ENCODE results near the gene MORC2. TPM values are rescaled to one million over a fixed set of nuclear protein-coding genes. Genes with fewer than 3 reads are reported as not detected.

Gene MORC2
- total and polyA plus RNA-seq, 2 of the 13 experiments (the other 11 are each of a cell fraction or from before 2014, with no cell fraction given): 11.9 to 18.3 TPM

DNA sequence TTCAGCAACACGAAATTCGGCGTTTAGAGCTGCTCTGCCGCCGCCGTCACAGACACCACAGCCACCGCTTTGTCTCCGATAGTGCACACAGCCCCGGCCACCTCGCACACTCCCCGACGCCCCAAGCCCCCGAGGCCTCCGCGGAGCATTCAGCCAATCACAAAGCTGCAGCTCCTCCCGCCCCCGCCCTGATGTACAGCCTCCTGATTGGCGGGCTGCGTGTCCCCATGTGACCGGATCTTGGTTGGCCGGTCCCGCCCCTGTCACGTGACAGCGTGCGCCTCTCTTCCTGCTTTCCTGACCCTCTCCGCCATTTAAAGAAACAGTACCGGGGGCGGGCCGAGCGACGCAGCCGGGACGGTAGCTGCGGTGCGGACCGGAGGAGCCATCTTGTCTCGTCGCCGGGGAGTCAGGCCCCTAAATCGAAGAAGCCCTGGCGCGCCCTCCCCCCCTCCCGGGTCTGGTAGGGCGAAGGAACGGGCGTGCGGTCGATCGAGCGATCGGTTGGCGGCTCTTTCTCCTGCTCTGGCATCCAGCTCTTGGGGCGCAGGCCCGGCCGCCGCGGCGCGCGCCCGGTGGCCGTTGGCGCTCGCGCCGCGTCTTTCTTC, 454 bp upstream of the MORC2 start, which contains the start of gene TUG1:
TUG1 (plus strand) TSS at position 342 of the 608 bp plus-strand sequence.
- CTCF ChIA-PET (ENCODE audit: low intra/inter-chr PET ratio, low total read pairs): no interaction called here
- intact Hi-C loops (cut with micrococcal nuclease; ENCODE audit: unreplicated experiment): loop anchor here (5.0 kb wide), 2 partner anchors 88 to 113 kb away; partner anchors contain the start of gene SMTN
- Histone ChIP-seq H3K4me2 (ENCODE audit: low read depth, low read length) (peak within 1 kb of the TSS; percentile 96), H3K4me1 (ENCODE audit: insufficient read depth, low read length) (peaks cover 69% of the 10 kb centered on the region), H3K9ac (ENCODE audit: insufficient read depth, low read depth, low read length) (peak within 1 kb of the TSS; percentile 84), H3K27ac (ENCODE audit: extremely low read length, insufficient read depth, low read length) (peak within 1 kb of the TSS; percentile 84), H3K79me2 (ENCODE audit: insufficient read depth, low read length) (peaks cover 83% of the 10 kb centered on the region), H3K4me3 (replicated peaks in 1 of 3; ENCODE audit: insufficient read depth in 1 of 3, low read depth in 2 of 3, low read length in 3 of 3) (peak within 1 kb of the TSS; percentile 80 to 89 (median 88)), H3K36me3 (replicated peaks in 1 of 2; ENCODE audit: control insufficient read depth in 1 of 2, insufficient read depth in 2 of 2, low read length in 2 of 2) (peaks cover 3 to 28% of the 10 kb centered on the region in 2 experiments; a peak in 3 of 5 replicates), H4K20me1 (ENCODE audit: insufficient read depth, low read length) (peaks cover 23% of the 10 kb centered on the region), H3K9me3 (ENCODE audit: low read length) (no peaks in the 10 kb centered on the region), H3K27me3 (ENCODE audit: control insufficient read depth in 1 of 2, insufficient read depth in 2 of 2, low read length in 2 of 2) (no peaks in the 10 kb centered on the region; a peak in 1 of 5 replicates), H2AFZ (ENCODE audit: low read length) (no peak within 1 kb of the TSS)
- FAIRE-seq (peak; percentile 74), DNase-seq (ENCODE audit: low spot score) (peak; percentile 96), ATAC-seq (peak; percentile 97)
- in situ Hi-C loops (cut with HindIII; ENCODE audit: extremely low pct_ligation_motif_present, low pct_unique_long_range_greater_than_20kb): loop anchor here (5.0 to 10.0 kb wide), 2 partner anchors 113 to 176 kb away; partner anchors contain the start of genes PLA2G3 and SMTN
- POLR2A ChIA-PET: interaction anchor here (0.6 to 7.6 kb wide), 30 partner anchors 10 to 1574 kb away, joined by 3 to 113 read pairs (median 4); partner anchors contain the start of genes DUSP18, PATZ1, PES1 and RNF185
- WGBS (ENCODE audit: low lambda C conversion rate): 0% methylated on average over 11 of the region's 67 CpGs
- no TSS peak for BruUV-seq (replicated peaks)
- TF ChIP-seq DMAP1 (CRISPR knock-in tag; IDR thresholded peaks at IDR 0.05) (peak; percentile 43; the same call in 1 of the 2 replicates), ZNF558 (CRISPR knock-in tag; IDR thresholded peaks at IDR 0.05; ENCODE audit: borderline replicate concordance) (no peak), SRF (IDR thresholded peaks at IDR 0.05; ENCODE audit: low read depth, low read length) (peak; percentile 87), ZNF101 (CRISPR knock-in tag; IDR thresholded peaks at IDR 0.05; ENCODE audit: borderline replicate concordance, low read depth) (no peak), GABPA (IDR thresholded peaks at IDR 0.05; ENCODE audit: low read depth, low read length) (peak; percentile 85), GABPA (CRISPR knock-in tag; IDR thresholded peaks at IDR 0.05; ENCODE audit: low read depth) (peak; percentile 96), ZNF749 (CRISPR knock-in tag; IDR thresholded peaks at IDR 0.05; ENCODE audit: borderline replicate concordance) (no peak; the same call in 1 of the 2 replicates), ZC3H4 (CRISPR knock-in tag; IDR thresholded peaks at IDR 0.05; ENCODE audit: borderline replicate concordance) (no peak), THAP8 (CRISPR knock-in tag; IDR thresholded peaks at IDR 0.05; ENCODE audit: borderline replicate concordance) (0 out of 2 replicates have a peak, but pooled peaks have one; percentile 9), ZSCAN9 (CRISPR knock-in tag; IDR thresholded peaks at IDR 0.05; ENCODE audit: borderline replicate concordance) (peak; percentile 26; the same call in 1 of the 2 replicates), E2F2 (CRISPR knock-in tag; IDR thresholded peaks at IDR 0.05; ENCODE audit: borderline replicate concordance) (no peak), ZNF788 (CRISPR knock-in tag; IDR thresholded peaks at IDR 0.05; ENCODE audit: borderline replicate concordance) (no peak), ZNF256 (CRISPR knock-in tag; conservative IDR thresholded peaks at IDR 0.05) (no peak), HNRNPL (IDR thresholded peaks at IDR 0.05; ENCODE audit: low read depth, low read length) (0 out of 2 replicates have a peak, but pooled peaks have one; percentile 33), ZNF609 (CRISPR knock-in tag; IDR thresholded peaks at IDR 0.05; ENCODE audit: borderline replicate concordance) (peak; percentile 37), ZNF264 (CRISPR knock-in tag; IDR thresholded peaks at IDR 0.05) (no peak; the same call in 1 of the 2 replicates), RAD21 (CRISPR knock-in tag; IDR thresholded peaks at IDR 0.05) (peak; percentile 62), FLYWCH1 (CRISPR knock-in tag; IDR thresholded peaks at IDR 0.05) (no peak), KDM1A (CRISPR knock-in tag; IDR thresholded peaks at IDR 0.05) (no peak)

All from HepG2 (cell line).